H9 (cell line): ENCODE data around the gene PTGFRN. TPM values are rescaled to one million over a fixed set of nuclear protein-coding genes. Genes with fewer than 3 reads are reported as not detected.

ENCODE experiments used
- DNase-seq: peaks from one replicate; pipeline ENCODE4 v3.0.0-alpha.2; 2017
- H2AFZ ChIP-seq: one replicate; pipeline ENCODE4 v1.6.1; 2013; ENCODE audit warnings: mild to moderate bottlenecking, low read length, control low read depth, moderate library complexity
- H2AK5ac ChIP-seq: 2 replicates; pipeline ENCODE4 v1.6.1; 2013; ENCODE audit warnings: low read length, control low read depth, mixed read lengths; ENCODE audit not compliant: insufficient read length
- H2BK120ac ChIP-seq: one replicate; pipeline ENCODE4 v1.6.1; 2013; ENCODE audit warnings: low read depth, mild to moderate bottlenecking, low read length, control low read depth, inconsistent platforms; ENCODE audit not compliant: poor library complexity, severe bottlenecking
- H2BK12ac ChIP-seq: 2 replicates; pipeline ENCODE4 v1.6.1; 2013; ENCODE audit warnings: low read length, control low read depth, mixed read lengths, low read depth; ENCODE audit not compliant: insufficient read length
- H2BK15ac ChIP-seq: 2 replicates; pipeline ENCODE4 v1.6.1; 2013; ENCODE audit warnings: low read depth, low read length, control low read depth
- H2BK20ac ChIP-seq: one replicate; pipeline ENCODE4 v1.6.1; 2013; ENCODE audit warnings: low read depth, mild to moderate bottlenecking, low read length, control low read depth, inconsistent platforms; ENCODE audit not compliant: poor library complexity, severe bottlenecking
- H2BK5ac ChIP-seq: 2 replicates; pipeline ENCODE4 v1.6.1; 2013; ENCODE audit warnings: low read length, control low read depth, mixed read lengths; ENCODE audit not compliant: insufficient read length
- H3K14ac ChIP-seq: 2 replicates; pipeline ENCODE4 v1.6.1; 2013; ENCODE audit warnings: low read length, control low read depth; ENCODE audit not compliant: insufficient read depth
- H3K18ac ChIP-seq: 2 replicates; pipeline ENCODE4 v1.6.1; 2013; ENCODE audit warnings: low read depth, mild to moderate bottlenecking, mixed read lengths, low read length, control low read depth; ENCODE audit not compliant: insufficient read length
- H3K23ac ChIP-seq: 2 replicates; pipeline ENCODE4 v1.6.1; 2013; ENCODE audit warnings: low read length, control low read depth, mixed read lengths, low read depth; ENCODE audit not compliant: insufficient read length
- H3K23me2 ChIP-seq: 2 replicates; pipeline ENCODE4 v1.6.1; 2013; ENCODE audit warnings: low read depth, mild to moderate bottlenecking, mixed read lengths, low read length, control low read depth; ENCODE audit not compliant: insufficient read length, poor library complexity, severe bottlenecking
- H3K27ac ChIP-seq: 2 replicates; pipeline ENCODE4 v1.5.1; 2013; ENCODE audit warnings: low read length, control low read depth, mixed read lengths, low read depth; ENCODE audit not compliant: insufficient read length
- H3K27me3 ChIP-seq: 2 replicates; pipeline ENCODE4 v1.6.1; 2013; ENCODE audit warnings: low read length, control low read depth, inconsistent platforms; ENCODE audit not compliant: insufficient read depth
- H3K4ac ChIP-seq: 2 replicates; pipeline ENCODE4 v1.6.1; 2013; ENCODE audit warnings: low read depth, mild to moderate bottlenecking, control low read depth, inconsistent platforms, low read length, moderate library complexity
- H3K4me1 ChIP-seq: 2 replicates; pipeline ENCODE4 v1.6.1; 2013; ENCODE audit warnings: low read length, control low read depth, inconsistent platforms; ENCODE audit not compliant: insufficient read depth
- H3K4me2 ChIP-seq: 2 replicates; pipeline ENCODE4 v1.6.1; 2013; ENCODE audit warnings: low read length, control low read depth, mixed read lengths; ENCODE audit not compliant: insufficient read length, insufficient read depth
- H3K56ac ChIP-seq: 2 replicates; pipeline ENCODE4 v1.6.1; 2013; ENCODE audit warnings: low read depth, mild to moderate bottlenecking, mixed read lengths, low read length, control low read depth; ENCODE audit not compliant: insufficient read length
- H3K79me1 ChIP-seq: 2 replicates; pipeline ENCODE4 v1.6.1; 2013; ENCODE audit warnings: low read depth, mild to moderate bottlenecking, moderate library complexity, low read length, control low read depth, inconsistent platforms; ENCODE audit not compliant: insufficient read depth, poor library complexity, severe bottlenecking
- H3K79me2 ChIP-seq: 2 replicates; pipeline ENCODE4 v1.6.1; 2013; ENCODE audit warnings: low read length, control low read depth, inconsistent platforms; ENCODE audit not compliant: insufficient read depth
- H3K9ac ChIP-seq: 2 replicates; pipeline ENCODE4 v1.6.1; 2013; ENCODE audit warnings: low read length, control low read depth, mixed read lengths; ENCODE audit not compliant: insufficient read length; ENCODE audit errors: extremely low read depth
- H3K9me3 ChIP-seq: one replicate; pipeline ENCODE4 v1.6.1; 2013; ENCODE audit warnings: low read depth, low read length, inconsistent platforms; ENCODE audit not compliant: control insufficient read depth
- H3T11ph ChIP-seq: one replicate; pipeline ENCODE4 v1.6.1; 2013; ENCODE audit warnings: mild to moderate bottlenecking, low read length, control low read depth, inconsistent platforms
- H4K20me1 ChIP-seq: one replicate; pipeline ENCODE4 v1.6.1; 2013; ENCODE audit not compliant: control insufficient read depth, insufficient read length, insufficient read depth
- H4K5ac ChIP-seq: 2 replicates; pipeline ENCODE4 v1.6.1; 2013; ENCODE audit warnings: low read depth, mild to moderate bottlenecking, mixed read lengths, low read length, control low read depth; ENCODE audit not compliant: insufficient read length
- H4K8ac ChIP-seq: replicated peaks from 2 replicates; pipeline ENCODE4 v1.6.1; 2013; ENCODE audit warnings: low read length, control low read depth, mixed read lengths, low read depth; ENCODE audit not compliant: insufficient read length
- H4K91ac ChIP-seq: 2 replicates; pipeline ENCODE4 v1.6.1; 2013; ENCODE audit warnings: low read depth, mild to moderate bottlenecking, moderate library complexity, mixed read lengths, low read length, control low read depth; ENCODE audit not compliant: insufficient read length
- H3K27ac Mint-ChIP-seq, 3 experiments: 2 replicates in 2 of 3; 3 replicates in 1 of 3; pipeline ENCODE4 v1.8.0; 2020 to 2021; ENCODE audit warnings: mixed read lengths in 3 of 3, mild to moderate bottlenecking in 1 of 3, moderate library complexity in 1 of 3
- H3K27me3 Mint-ChIP-seq: 2 replicates; pipeline ENCODE4 v1.8.0; 2021; ENCODE audit warnings: low read depth, mild to moderate bottlenecking, moderate library complexity, mixed read lengths
- H3K36me3 Mint-ChIP-seq, 3 experiments: 2 replicates in 2 of 3; 3 replicates in 1 of 3; pipeline ENCODE4 v1.8.0; 2020 to 2021; ENCODE audit warnings: low read depth in 3 of 3, mixed read lengths in 3 of 3; ENCODE audit not compliant: insufficient read depth in 1 of 3
- H3K4me1 Mint-ChIP-seq, 2 experiments: 2 replicates each; pipeline ENCODE4 v1.8.0; 2020; ENCODE audit warnings: mixed read lengths in 2 of 2
- H3K4me3 Mint-ChIP-seq, 2 experiments: 2 replicates in 1 of 2; 3 replicates in 1 of 2; pipeline ENCODE4 v1.8.0; 2020 to 2021; ENCODE audit warnings: mild to moderate bottlenecking in 2 of 2, mixed read lengths in 2 of 2, moderate library complexity in 1 of 2
- H3K9me3 Mint-ChIP-seq, 2 experiments: 2 replicates in 1 of 2; 3 replicates in 1 of 2; pipeline ENCODE4 v1.8.0; 2020; ENCODE audit warnings: mild to moderate bottlenecking in 2 of 2, mixed read lengths in 2 of 2, moderate library complexity in 1 of 2
- WGBS: extraction: QIAGEN DNeasy Blood & Tissue Kit; methylation state at CpG from one replicate; pipeline ENCODE4 v1.1.7; 2013; ENCODE audit warnings: missing lambda C conversion rate, low lambda C conversion rate, mixed read lengths; ENCODE audit not compliant: insufficient read length; ENCODE audit errors: extremely low coverage; 5-methylcytosine and 5-hydroxymethylcytosine counted together
- total RNA-seq: library from RNA; stranded (reverse); gene quantifications from 2 replicates; pipeline ENCODE4 v1.2.1, GENCODE V29; 2021
- TF ChIP-seq, protein P1 (sequence below): fragments of 200-600 bp; sonication (generic); conservative IDR thresholded peaks from 3 replicates; pipeline ENCODE4 v1.8.0; 2021; ENCODE audit warnings: antibody characterized with exemption, mild to moderate bottlenecking

Gene PTGFRN
- total RNA-seq, 1 experiment from 2014 or later = 26.3 TPM

DNA sequence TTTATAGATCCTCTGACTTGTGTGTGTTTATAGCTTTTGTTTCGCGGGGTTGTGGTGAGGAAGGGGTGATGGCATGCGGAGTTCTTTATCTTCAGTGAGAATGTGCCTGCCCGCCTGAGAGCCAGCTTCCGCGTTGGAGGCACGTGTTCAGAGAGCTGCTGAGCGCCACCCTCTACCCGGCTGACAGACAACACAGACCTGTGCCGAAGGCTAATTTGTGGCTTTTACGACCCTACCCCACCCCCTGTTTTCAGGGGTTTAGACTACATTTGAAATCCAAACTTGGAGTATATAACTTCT is 77.5 kb downstream of the PTGFRN start:
- Histone ChIP-seq H3K4ac (no peak overlapping the region), H3K27ac (no peak overlapping the region), H3K14ac (no peak overlapping the region), H2BK20ac (no peak overlapping the region), H2BK15ac (no peak overlapping the region), H3K27me3 (no peaks in the 10 kb centered on the region), H3K4me2 (no peak overlapping the region), H4K8ac (no peak overlapping the region), H2BK120ac (no peak overlapping the region), H3K23me2 (no peaks in the 10 kb centered on the region), H2BK5ac (no peak overlapping the region), H3K18ac (no peak overlapping the region), H4K20me1 (peaks cover 2% of the 10 kb centered on the region), H3K4me1 (no peaks in the 10 kb centered on the region; the same call in 1 of the 2 replicates), H3K79me2 (no peaks in the 10 kb centered on the region), H4K91ac (no peak overlapping the region), H3K56ac (no peak overlapping the region), H3K79me1 (no peaks in the 10 kb centered on the region), H2BK12ac (no peak overlapping the region), H2AK5ac (no peak overlapping the region), H2AFZ (no peak overlapping the region), H3K9me3 (no peaks in the 10 kb centered on the region), H3K9ac (no peak overlapping the region), H3T11ph (no peak overlapping the region), H4K5ac (no peak overlapping the region), H3K23ac (no peak overlapping the region)
- WGBS = no CpG with 5 or more reads among the region's 11 CpGs
- Mint-ChIP-seq H3K4me3 (no peak overlapping the region), H3K27ac (peak overlapping the region in 2 of 3 experiments; percentile 1 to 28; a peak in 2 of 7 replicates), H3K9me3 (no peaks in the 10 kb centered on the region), H3K4me1 (peaks cover 22 to 35% of the 10 kb centered on the region in 2 experiments), H3K27me3 (no peaks in the 10 kb centered on the region), H3K36me3 (peaks cover 9 to 43% (median 25%) of the 10 kb centered on the region in 3 experiments)
- no peak for DNase-seq
- TF ChIP-seq, protein P1, sequence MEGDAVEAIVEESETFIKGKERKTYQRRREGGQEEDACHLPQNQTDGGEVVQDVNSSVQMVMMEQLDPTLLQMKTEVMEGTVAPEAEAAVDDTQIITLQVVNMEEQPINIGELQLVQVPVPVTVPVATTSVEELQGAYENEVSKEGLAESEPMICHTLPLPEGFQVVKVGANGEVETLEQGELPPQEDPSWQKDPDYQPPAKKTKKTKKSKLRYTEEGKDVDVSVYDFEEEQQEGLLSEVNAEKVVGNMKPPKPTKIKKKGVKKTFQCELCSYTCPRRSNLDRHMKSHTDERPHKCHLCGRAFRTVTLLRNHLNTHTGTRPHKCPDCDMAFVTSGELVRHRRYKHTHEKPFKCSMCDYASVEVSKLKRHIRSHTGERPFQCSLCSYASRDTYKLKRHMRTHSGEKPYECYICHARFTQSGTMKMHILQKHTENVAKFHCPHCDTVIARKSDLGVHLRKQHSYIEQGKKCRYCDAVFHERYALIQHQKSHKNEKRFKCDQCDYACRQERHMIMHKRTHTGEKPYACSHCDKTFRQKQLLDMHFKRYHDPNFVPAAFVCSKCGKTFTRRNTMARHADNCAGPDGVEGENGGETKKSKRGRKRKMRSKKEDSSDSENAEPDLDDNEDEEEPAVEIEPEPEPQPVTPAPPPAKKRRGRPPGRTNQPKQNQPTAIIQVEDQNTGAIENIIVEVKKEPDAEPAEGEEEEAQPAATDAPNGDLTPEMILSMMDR = no peak
